Measurements from ENCODE around the gene NCOR2. TPM values are rescaled to one million over a fixed set of nuclear protein-coding genes. Genes with fewer than 3 reads are reported as not detected.
A peak's percentile ranks its signal among the peaks of the same experiment; 100 is the strongest.

NCOR2 gene
- polyA plus RNA-seq, 1 donor (not counting 4 experiments of a cell fraction or from before 2014, with no cell fraction given), result 4.7 TPM

- dilution Hi-C loops (cut with MboI; ENCODE audit: extremely low pct_ligation_motif_present, low sequenced_read_pairs), result no loop called here
- Histone ChIP-seq H3K9ac (ENCODE audit: control insufficient read depth, extremely low read depth, insufficient read depth, low read length) (no peak overlapping the region), H3K79me2 (ENCODE audit: control insufficient read depth, insufficient read depth, low read length) (no peaks in the 10 kb centered on the region), H3K36me3 (ENCODE audit: control insufficient read depth in 2 of 2, extremely low read depth in 1 of 2, insufficient read depth in 2 of 2, low read length in 2 of 2) (no peaks in the 10 kb centered on the region), H2AFZ (ENCODE audit: control insufficient read depth, low read length) (peak overlapping the region; percentile 26), H3K4me1 (ENCODE audit: control insufficient read depth, extremely low read depth, insufficient read depth, low read length) (peaks cover 20% of the 10 kb centered on the region), H3K9me3 (ENCODE audit: control insufficient read depth, low read depth, low read length) (peaks cover 15% of the 10 kb centered on the region), H3K9me1 (ENCODE audit: control insufficient read depth, extremely low read depth, insufficient read depth, low read length) (no peaks in the 10 kb centered on the region), H3K27ac (ENCODE audit: control insufficient read depth, insufficient read depth, low read length) (no peak overlapping the region), H4K20me1 (ENCODE audit: control insufficient read depth, extremely low read depth, insufficient read depth, low read length) (no peaks in the 10 kb centered on the region), H3K4me2 (ENCODE audit: control insufficient read depth, extremely low read depth, insufficient read depth, low read depth, low read length) (no peak overlapping the region), H3K27me3 (ENCODE audit: control insufficient read depth, extremely low read depth, insufficient read depth, low read length) (no peaks in the 10 kb centered on the region), H3K4me3 (ENCODE audit: control insufficient read depth in 2 of 3, extremely low read depth in 1 of 3, insufficient read depth in 2 of 3, low read depth in 1 of 3, low read length in 3 of 3) (no peak overlapping the region)
- TF ChIP-seq CTCF (optimal IDR thresholded peaks at IDR 0.05 in 1 of 3, IDR thresholded peaks at IDR 0.05 in 1 of 3, conservative IDR thresholded peaks at IDR 0.05 in 1 of 3; ENCODE audit: extremely low read depth in 1 of 3, insufficient read depth in 2 of 3, low read length in 3 of 3), result no peak
- TF ChIP-seq EZH2 (IDR thresholded peaks at IDR 0.05; ENCODE audit: low read length), result no peak
- DNase-seq (ENCODE audit: low read depth, low spot score), result no peak
- FAIRE-seq, result no peak
Measured at GRCh38 chr12:124582108-124582424, 14.7 kb upstream of the NCOR2 start.

GRCh38 chr12:124581307-124582107 lies 14.1 kb upstream of the NCOR2 start:
- Histone ChIP-seq H4K20me1 (ENCODE audit: control insufficient read depth, extremely low read depth, insufficient read depth, low read length) (no peaks in the 10 kb centered on the region), H3K27ac (ENCODE audit: control insufficient read depth, insufficient read depth, low read length) (no peak overlapping the region), H3K4me1 (ENCODE audit: control insufficient read depth, extremely low read depth, insufficient read depth, low read length) (peaks cover 20% of the 10 kb centered on the region), H3K4me3 (ENCODE audit: control insufficient read depth in 2 of 3, extremely low read depth in 1 of 3, insufficient read depth in 2 of 3, low read depth in 1 of 3, low read length in 3 of 3) (no peak overlapping the region), H3K36me3 (ENCODE audit: control insufficient read depth in 2 of 2, extremely low read depth in 1 of 2, insufficient read depth in 2 of 2, low read length in 2 of 2) (no peaks in the 10 kb centered on the region), H3K9ac (ENCODE audit: control insufficient read depth, extremely low read depth, insufficient read depth, low read length) (no peak overlapping the region), H2AFZ (ENCODE audit: control insufficient read depth, low read length) (peak overlapping the region; percentile 26), H3K4me2 (ENCODE audit: control insufficient read depth, extremely low read depth, insufficient read depth, low read depth, low read length) (no peak overlapping the region), H3K79me2 (ENCODE audit: control insufficient read depth, insufficient read depth, low read length) (no peaks in the 10 kb centered on the region), H3K27me3 (ENCODE audit: control insufficient read depth, extremely low read depth, insufficient read depth, low read length) (no peaks in the 10 kb centered on the region), H3K9me3 (ENCODE audit: control insufficient read depth, low read depth, low read length) (peaks cover 20% of the 10 kb centered on the region), H3K9me1 (ENCODE audit: control insufficient read depth, extremely low read depth, insufficient read depth, low read length) (no peaks in the 10 kb centered on the region)
- FAIRE-seq (peak; percentile 78), DNase-seq (ENCODE audit: low read depth, low spot score) (peak; percentile 57)
- TF ChIP-seq CTCF (optimal IDR thresholded peaks at IDR 0.05 in 1 of 3, IDR thresholded peaks at IDR 0.05 in 1 of 3, conservative IDR thresholded peaks at IDR 0.05 in 1 of 3; ENCODE audit: extremely low read depth in 1 of 3, insufficient read depth in 2 of 3, low read length in 3 of 3) (no peak), EZH2 (IDR thresholded peaks at IDR 0.05; ENCODE audit: low read length) (no peak)
- dilution Hi-C loops (cut with MboI; ENCODE audit: extremely low pct_ligation_motif_present, low sequenced_read_pairs), result no loop called here

Data from keratinocyte (primary cell).